Thyroid gland (tissue), 4 donors: Measurements from ENCODE around the gene RALGDS. TPM values are rescaled to one million over a fixed set of nuclear protein-coding genes. Genes with fewer than 3 reads are reported as not detected.

Experiments used
- DNase-seq, 2 donors: peaks; one replicate each; pipeline ENCODE4 v3.0.0-alpha.2; 2019
- H3K27ac ChIP-seq, 3 donors: fragments of 200-600 bp; sonication (generic); 1 replicate in 2 of 3; 2 replicates in 1 of 3; pipeline ENCODE4 v1.5.1; 2016 to 2019; ENCODE audit warnings: mild to moderate bottlenecking in 1 of 3, moderate library complexity in 1 of 3
- H3K27me3 ChIP-seq: fragments of 200-600 bp; sonication (generic); one replicate; pipeline ENCODE4 v1.5.1; 2019
- H3K36me3 ChIP-seq, 2 donors: fragments of 200-600 bp; sonication (generic); one replicate each; pipeline ENCODE4 v1.5.1; 2016 to 2019
- H3K4me1 ChIP-seq, 2 donors: fragments of 200-600 bp; sonication (generic); one replicate each; pipeline ENCODE4 v1.5.1; 2017 to 2019
- H3K4me3 ChIP-seq, 3 donors: fragments of 200-600 bp; sonication (generic); replicated peaks in 1 of 3; 1 replicate in 2 of 3; 2 replicates in 1 of 3; pipeline ENCODE4 v1.5.1; 2016; ENCODE audit warnings: mild to moderate bottlenecking in 1 of 3
- H3K9me3 ChIP-seq: fragments of 200-600 bp; sonication (generic); one replicate; pipeline ENCODE4 v1.5.1; 2017
- POLR2A ChIP-seq, 2 donors: fragments of 450-650 bp; IDR thresholded peaks; one replicate each; pipeline ENCODE4 v1.6.1; 2017; ENCODE audit warnings: antibody characterized with exemption in 2 of 2, mild to moderate bottlenecking in 2 of 2, moderate library complexity in 1 of 2
- WGBS, 2 donors: methylation state at CpG; one replicate each; pipeline ENCODE4 v1.1.5; 2017; 5-methylcytosine and 5-hydroxymethylcytosine counted together
- intact Hi-C: fragments of 100-400 bp; cut with DNase I; formaldehyde crosslinking; loops from one replicate; pipeline ENCODE4 v1.15.1; 2023
- total RNA-seq, 4 donors: library from RNA; depleted of rRNA; stranded (reverse); fragments of >200 nt; gene quantifications; one replicate each; pipeline ENCODE4 v1.2.3, GENCODE V29; 2016
- TF ChIP-seq, protein P1 (sequence below), 6 experiments: fragments of 200-600 bp in 3 of 6; fragments of 450-650 bp in 3 of 6; sonication (generic) in 3 of 6; IDR thresholded peaks; one replicate each; pipeline ENCODE4 v1.5.1; 2016 to 2019; ENCODE audit warnings: antibody characterized with exemption in 6 of 6, mild to moderate bottlenecking in 2 of 6, inconsistent platforms in 1 of 6, moderate library complexity in 1 of 6

Gene RALGDS
- total RNA-seq, 4 donors from 2014 or later: 32.2 to 55.3 (median 43.5) TPM

DNA sequence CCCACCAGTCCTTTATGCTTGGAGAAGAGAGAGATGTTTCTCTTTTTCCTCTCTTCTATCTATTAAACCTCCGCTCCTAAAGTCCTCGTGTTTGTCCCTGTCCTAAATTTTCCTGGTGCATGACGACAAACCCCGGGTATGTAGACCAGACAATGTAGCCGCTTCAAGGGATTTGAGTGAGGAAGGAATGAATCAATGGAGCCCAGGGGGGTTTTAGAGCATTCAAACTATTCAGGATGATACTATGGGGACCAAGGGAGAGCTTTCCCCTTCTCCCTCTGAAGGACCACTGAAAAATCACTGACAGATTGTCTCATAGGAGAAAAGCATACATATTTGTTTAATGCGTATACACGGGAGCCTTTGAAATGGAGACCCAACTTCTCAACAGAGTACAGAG, 40.9 kb downstream of the RALGDS start:
- 75 to 86% methylated on average over 7 of the region's 7 CpGs for WGBS, 2 donors
- TF ChIP-seq, protein P1, sequence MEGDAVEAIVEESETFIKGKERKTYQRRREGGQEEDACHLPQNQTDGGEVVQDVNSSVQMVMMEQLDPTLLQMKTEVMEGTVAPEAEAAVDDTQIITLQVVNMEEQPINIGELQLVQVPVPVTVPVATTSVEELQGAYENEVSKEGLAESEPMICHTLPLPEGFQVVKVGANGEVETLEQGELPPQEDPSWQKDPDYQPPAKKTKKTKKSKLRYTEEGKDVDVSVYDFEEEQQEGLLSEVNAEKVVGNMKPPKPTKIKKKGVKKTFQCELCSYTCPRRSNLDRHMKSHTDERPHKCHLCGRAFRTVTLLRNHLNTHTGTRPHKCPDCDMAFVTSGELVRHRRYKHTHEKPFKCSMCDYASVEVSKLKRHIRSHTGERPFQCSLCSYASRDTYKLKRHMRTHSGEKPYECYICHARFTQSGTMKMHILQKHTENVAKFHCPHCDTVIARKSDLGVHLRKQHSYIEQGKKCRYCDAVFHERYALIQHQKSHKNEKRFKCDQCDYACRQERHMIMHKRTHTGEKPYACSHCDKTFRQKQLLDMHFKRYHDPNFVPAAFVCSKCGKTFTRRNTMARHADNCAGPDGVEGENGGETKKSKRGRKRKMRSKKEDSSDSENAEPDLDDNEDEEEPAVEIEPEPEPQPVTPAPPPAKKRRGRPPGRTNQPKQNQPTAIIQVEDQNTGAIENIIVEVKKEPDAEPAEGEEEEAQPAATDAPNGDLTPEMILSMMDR (IDR thresholded peaks at IDR 0.05): no peak
- no peak for TF ChIP-seq POLR2A (IDR thresholded peaks at IDR 0.05)
- Histone ChIP-seq H3K9me3 (no peaks in the 10 kb centered on the region), H3K4me3 (no peak overlapping the region), H3K4me1 (no peaks in the 10 kb centered on the region), H3K36me3 (no peaks in the 10 kb centered on the region), H3K27ac (no peak overlapping the region), H3K27me3 (no peaks in the 10 kb centered on the region)
- intact Hi-C loops: no loop called here
- no peak for DNase-seq

DNA sequence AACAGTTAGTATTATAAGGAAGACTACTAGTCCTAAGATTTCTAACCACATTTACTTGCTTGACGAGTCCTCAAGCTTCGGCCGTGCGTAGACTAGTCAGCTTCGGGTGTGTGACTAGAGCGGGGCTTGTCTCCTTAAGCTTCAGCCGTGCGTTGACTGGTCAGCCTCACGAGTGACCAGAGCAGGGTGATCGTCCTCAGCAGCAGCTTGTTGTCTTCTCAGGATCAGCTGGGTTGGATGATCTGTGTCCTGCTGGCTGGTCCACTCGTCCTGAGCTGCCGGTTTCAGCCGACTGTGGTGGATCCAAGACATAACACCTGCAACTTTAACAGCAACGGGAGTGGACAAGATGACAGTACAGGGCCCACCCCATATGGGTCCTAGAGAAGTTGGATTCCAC, 42.6 kb downstream of the RALGDS start:
- H3K36me3 ChIP-seq: no peaks in the 10 kb centered on the region
- no peak overlapping the region for H3K27ac ChIP-seq
- no peak overlapping the region for H3K4me3 ChIP-seq
- TF ChIP-seq POLR2A (IDR thresholded peaks at IDR 0.05): no peak
- TF ChIP-seq, protein P1 (IDR thresholded peaks at IDR 0.05): no peak
- no peaks in the 10 kb centered on the region for H3K27me3 ChIP-seq
- no peaks in the 10 kb centered on the region for H3K9me3 ChIP-seq
- H3K4me1 ChIP-seq: no peaks in the 10 kb centered on the region
- DNase-seq: no peak
- WGBS, 2 donors: 77 to 82% methylated on average over 14 of the region's 14 CpGs
- intact Hi-C loops: no loop called here

DNA sequence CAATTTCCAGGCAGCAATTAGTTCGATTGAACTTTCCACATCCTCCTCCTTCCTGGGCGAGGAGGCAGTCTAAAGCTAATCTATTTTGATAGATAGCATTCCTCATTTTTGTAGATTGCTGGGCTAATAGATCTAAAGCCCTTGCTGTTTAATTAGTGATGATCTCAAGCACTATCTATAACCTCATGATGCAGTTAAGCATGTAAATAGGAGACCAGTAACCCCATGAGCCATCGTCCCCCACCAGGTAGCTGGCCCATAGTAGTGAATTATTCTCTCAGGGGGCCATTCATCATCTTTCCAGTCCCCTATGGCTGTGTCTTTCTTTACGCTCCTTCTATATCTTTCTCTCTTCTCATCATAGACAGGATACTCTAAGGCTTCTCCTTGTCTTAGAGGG, 44.3 kb downstream of the RALGDS start:
- 90 to 93% methylated on average over 4 of the region's 4 CpGs for WGBS, 2 donors
- TF ChIP-seq POLR2A (IDR thresholded peaks at IDR 0.05): no peak
- TF ChIP-seq, protein P1 (IDR thresholded peaks at IDR 0.05): no peak
- intact Hi-C loops: no loop called here
- no peaks in the 10 kb centered on the region for H3K9me3 ChIP-seq
- no peak overlapping the region for H3K4me3 ChIP-seq
- DNase-seq: no peak
- H3K36me3 ChIP-seq: no peaks in the 10 kb centered on the region
- no peaks in the 10 kb centered on the region for H3K4me1 ChIP-seq
- H3K27ac ChIP-seq: no peak overlapping the region
- H3K27me3 ChIP-seq: no peaks in the 10 kb centered on the region

DNA sequence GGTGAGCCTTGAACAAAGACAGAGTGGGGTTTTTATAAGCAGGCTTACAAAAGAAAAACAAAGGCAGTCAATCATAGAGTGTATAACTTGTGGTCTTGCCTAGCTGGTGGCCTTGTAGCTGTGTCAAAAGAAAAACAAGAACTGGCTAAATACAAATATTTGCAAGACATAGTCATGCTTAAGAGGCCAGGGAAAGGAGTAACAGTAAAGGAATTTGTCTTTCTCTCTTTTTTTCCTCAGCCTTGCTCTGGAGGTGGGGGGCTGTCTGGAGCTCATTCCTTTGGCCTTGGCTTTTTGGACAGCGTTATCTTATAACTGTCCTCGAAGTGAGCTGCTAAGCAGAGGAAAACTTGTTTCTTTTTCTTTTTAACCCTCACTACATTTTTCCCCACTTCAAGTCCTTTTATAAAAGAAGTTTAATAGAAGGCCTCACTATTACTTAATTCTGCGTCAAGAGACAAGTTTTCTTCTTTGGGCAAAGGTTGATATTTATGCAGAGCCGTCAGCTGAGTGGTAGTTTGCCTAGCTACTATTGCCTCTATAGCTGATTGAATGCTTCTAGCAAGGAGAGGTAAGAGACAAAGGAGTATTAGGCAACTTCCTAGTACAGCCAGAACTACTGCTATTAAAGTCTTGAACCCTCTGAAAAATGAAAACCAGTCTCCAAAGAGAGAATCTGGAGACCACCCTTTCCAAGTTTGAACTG, 45.0 kb downstream of the RALGDS start:
- intact Hi-C loops: no loop called here
- H3K4me3 ChIP-seq: no peak overlapping the region
- H3K9me3 ChIP-seq: no peaks in the 10 kb centered on the region
- no peak for DNase-seq
- H3K4me1 ChIP-seq: no peaks in the 10 kb centered on the region
- H3K27me3 ChIP-seq: no peaks in the 10 kb centered on the region
- no peaks in the 10 kb centered on the region for H3K36me3 ChIP-seq
- 49 to 61% methylated on average over 4 of the region's 4 CpGs for WGBS, 2 donors
- H3K27ac ChIP-seq: no peak overlapping the region
- TF ChIP-seq, protein P1 (IDR thresholded peaks at IDR 0.05): no peak
- no peak for TF ChIP-seq POLR2A (IDR thresholded peaks at IDR 0.05)

DNA sequence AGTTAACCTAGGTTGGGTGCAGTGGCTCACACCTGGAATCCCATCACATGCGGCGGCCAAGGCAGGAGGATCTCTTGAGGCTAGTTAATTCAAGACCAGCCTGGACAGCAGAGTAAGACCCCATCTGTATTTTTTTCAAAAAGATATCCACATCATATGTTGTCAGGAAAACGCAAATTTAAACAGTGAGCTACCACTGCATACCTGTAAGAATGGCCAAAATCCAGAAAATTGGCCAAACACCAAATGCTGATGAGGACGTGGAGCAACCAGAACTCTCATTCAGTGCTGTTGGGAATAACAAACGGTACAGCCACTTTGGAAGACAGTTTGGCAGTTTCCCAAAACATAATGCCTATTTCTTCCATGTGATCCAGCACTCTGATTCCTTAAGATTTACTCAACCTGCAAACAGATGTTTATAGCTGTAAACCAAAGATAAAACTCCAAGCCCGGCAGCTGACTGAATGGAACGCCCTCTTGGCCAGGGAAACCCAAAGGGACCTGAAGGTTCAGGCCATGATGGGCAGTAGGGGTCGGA, 46.9 kb downstream of the RALGDS start:
- WGBS, 2 donors: 68 to 70% methylated on average over 8 of the region's 8 CpGs
- Histone ChIP-seq H3K4me1 (no peaks in the 10 kb centered on the region), H3K4me3 (no peak overlapping the region), H3K27ac (no peak overlapping the region), H3K9me3 (no peaks in the 10 kb centered on the region), H3K27me3 (no peaks in the 10 kb centered on the region), H3K36me3 (no peaks in the 10 kb centered on the region)
- DNase-seq: no peak
- intact Hi-C loops: no loop called here
- TF ChIP-seq POLR2A (IDR thresholded peaks at IDR 0.05): no peak
- TF ChIP-seq, protein P1 (IDR thresholded peaks at IDR 0.05): no peak
